Choroid plexus epithelial cell (primary cell): Measurements from ENCODE around the gene CARD19.

Experiments
- DNase-seq: peaks from one replicate; pipeline ENCODE4 v3.0.0-alpha.2; 2010; ENCODE audit warnings: low read depth
- H3K4me3 ChIP-seq: 2 replicates; pipeline ENCODE4 v1.5.1; 2011; ENCODE audit warnings: low read depth, mild to moderate bottlenecking, control low read depth, low read length, moderate library complexity
- CTCF ChIP-seq: conservative IDR thresholded peaks from 2 replicates; pipeline ENCODE4 v1.5.1; 2011; ENCODE audit warnings: low read depth, mild to moderate bottlenecking, control low read depth, inconsistent platforms, low read length, moderate library complexity

The CARD19 gene

DNA sequence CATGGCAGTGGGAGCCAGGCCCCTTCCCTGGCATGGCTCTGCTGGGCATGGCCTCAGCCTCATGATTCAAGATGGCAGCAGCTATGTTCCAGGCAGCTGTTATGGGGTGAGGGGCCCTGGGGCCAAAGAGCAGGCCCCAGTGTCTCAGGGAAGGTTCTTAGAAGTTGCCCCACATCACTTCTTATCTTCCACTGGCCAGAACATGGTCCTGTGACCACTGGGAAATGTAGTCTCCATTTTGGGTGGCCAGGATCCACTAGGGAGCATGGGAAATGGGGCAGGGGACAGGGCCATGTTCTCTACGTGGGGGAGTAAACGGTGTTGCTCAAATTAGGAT, 19.3 kb upstream of the CARD19 start:
- TF ChIP-seq CTCF = no peak
- no peak overlapping the region for H3K4me3 ChIP-seq
- no peak for DNase-seq

DNA sequence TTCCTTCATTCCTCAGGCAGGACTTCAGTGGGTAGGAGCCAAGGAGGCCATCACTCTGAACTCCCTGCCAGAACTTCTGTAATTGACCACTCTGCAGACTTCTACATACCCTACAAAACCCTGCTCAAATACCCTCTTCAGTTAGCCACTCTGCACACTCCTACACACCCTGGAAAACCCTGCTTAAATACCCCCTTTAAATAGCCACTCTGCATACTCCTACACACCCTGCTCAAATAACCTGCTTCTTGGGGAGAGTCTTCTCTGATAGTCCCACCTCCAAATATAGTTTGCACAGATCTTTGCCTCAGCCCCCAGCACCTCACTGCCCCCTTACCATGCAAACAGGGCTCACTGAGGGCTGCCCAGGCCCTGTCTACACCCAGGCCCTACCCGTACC, 18.6 kb upstream of the CARD19 start:
- TF ChIP-seq CTCF = no peak
- no peak for DNase-seq
- H3K4me3 ChIP-seq = no peak overlapping the region

- TF ChIP-seq CTCF = no peak
- H3K4me3 ChIP-seq = no peak overlapping the region
- no peak for DNase-seq
Observed at GRCh38 chr9:93077811-93078210, 18.2 kb upstream of the CARD19 start.

GRCh38 chr9:93079371-93079770, 16.6 kb upstream of the CARD19 start:
- no peak for DNase-seq
- TF ChIP-seq CTCF = no peak
- H3K4me3 ChIP-seq = no peak overlapping the region

DNA sequence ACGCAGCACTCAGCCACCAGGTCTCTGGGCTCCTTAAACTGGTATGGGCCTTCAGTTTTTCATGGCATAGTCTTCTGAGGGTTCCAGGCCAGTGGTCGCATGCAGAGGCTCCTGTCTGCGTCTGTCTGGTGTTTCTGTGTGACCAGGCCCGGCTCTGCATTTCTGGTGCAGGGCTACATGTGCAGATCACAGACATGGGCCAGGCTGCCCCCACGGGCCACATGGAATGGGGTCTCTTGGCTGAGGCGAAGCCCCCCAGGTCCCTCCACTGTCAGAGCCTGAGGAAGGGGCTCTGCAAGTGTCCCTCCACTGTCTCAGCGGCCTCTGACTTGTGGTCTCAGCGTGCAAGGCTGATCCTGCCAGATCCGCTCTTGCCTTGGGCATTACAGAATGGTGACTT, 15.6 kb upstream of the CARD19 start:
- H3K4me3 ChIP-seq = no peak overlapping the region
- no peak for DNase-seq
- no peak for TF ChIP-seq CTCF

- no peak overlapping the region for H3K4me3 ChIP-seq
- TF ChIP-seq CTCF = no peak
- peak; percentile 33 for DNase-seq
Observed at GRCh38 chr9:93081081-93081529, 14.9 kb upstream of the CARD19 start.

DNA sequence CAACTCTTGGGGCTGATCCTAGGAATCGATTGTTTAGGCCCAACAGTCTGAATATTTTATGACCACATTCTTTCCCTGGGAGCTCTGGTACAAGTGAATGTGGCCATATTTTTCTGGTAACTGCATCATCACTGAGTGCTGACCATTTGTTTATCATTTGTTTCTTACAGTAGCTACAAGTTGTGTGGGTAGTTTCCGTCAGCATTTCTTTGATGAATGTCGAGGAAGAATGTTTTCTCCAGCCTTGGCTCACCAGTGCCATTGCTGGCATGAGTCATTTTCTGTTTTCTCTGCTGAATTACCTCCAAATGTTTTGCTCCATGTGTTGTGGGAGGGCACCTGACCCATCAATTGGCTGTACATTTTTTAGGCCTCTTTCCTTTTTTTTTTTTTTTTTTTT, 14.1 kb upstream of the CARD19 start:
- no peak for TF ChIP-seq CTCF
- H3K4me3 ChIP-seq = no peak overlapping the region
- DNase-seq = peak; percentile 57
